Transverse colon (tissue), 4 donors: ENCODE measurements around the gene ST6GAL1. TPM values are rescaled to one million over a fixed set of nuclear protein-coding genes. Genes with fewer than 3 reads are reported as not detected.
"Not testable (repeated sequence)": the region's sequence is repeated elsewhere in the genome, so short reads cannot be mapped to it uniquely, and the experiment has no call there.

Experiments
- DNase-seq: peaks from one replicate; pipeline ENCODE4 v3.0.0-alpha.2; 2019
- H3K27ac ChIP-seq, 4 donors: fragments of 200-600 bp; sonication (generic); 2 replicates each; pipeline ENCODE4 v1.5.1; 2016 to 2018; ENCODE audit warnings: inconsistent platforms in 4 of 4
- H3K27me3 ChIP-seq: fragments of 200-600 bp; sonication (generic); 2 replicates; pipeline ENCODE4 v1.5.1; 2017; ENCODE audit warnings: inconsistent platforms
- H3K36me3 ChIP-seq, 4 donors: fragments of 200-600 bp; sonication (generic); 2 replicates each; pipeline ENCODE4 v1.5.1; 2017 to 2019; ENCODE audit warnings: inconsistent platforms in 4 of 4
- H3K4me1 ChIP-seq, 4 donors: fragments of 200-600 bp; sonication (generic); 2 replicates each; pipeline ENCODE4 v1.5.1; 2017 to 2020; ENCODE audit warnings: inconsistent platforms in 4 of 4
- H3K4me3 ChIP-seq, 4 donors: fragments of 200-600 bp; sonication (generic); 1 replicate in 1 of 4; 2 replicates in 3 of 4; pipeline versions ENCODE4 v1.5.1 to v1.6.1; 2017 to 2019; ENCODE audit warnings: inconsistent platforms in 4 of 4
- H3K9me3 ChIP-seq, 2 donors: fragments of 200-600 bp; sonication (generic); 2 replicates each; pipeline ENCODE4 v1.5.1; 2017 to 2019; ENCODE audit warnings: inconsistent platforms in 2 of 2
- CTCF ChIP-seq, 5 experiments: fragments of 200-600 bp in 3 of 5; fragments of 450-650 bp in 2 of 5; sonication (generic) in 3 of 5; IDR thresholded peaks; 1 replicate in 2 of 5; 2 replicates in 3 of 5; pipeline ENCODE4 v1.5.1; 2016 to 2017; ENCODE audit warnings: antibody characterized with exemption in 5 of 5, inconsistent platforms in 3 of 5, mild to moderate bottlenecking in 2 of 5, moderate library complexity in 1 of 5
- EP300 ChIP-seq: sonication (generic); formaldehyde crosslinking; IDR thresholded peaks from one replicate; pipeline ENCODE4 v1.6.1; 2017; ENCODE audit warnings: antibody characterized with exemption, low read depth
- POLR2A ChIP-seq: fragments of 450-650 bp; IDR thresholded peaks from one replicate; pipeline ENCODE4 v1.6.1; 2016; ENCODE audit warnings: antibody characterized with exemption, mild to moderate bottlenecking, moderate library complexity
- POLR2AphosphoS5 ChIP-seq, 3 donors: sonication (generic); formaldehyde crosslinking; IDR thresholded peaks; one replicate each; pipeline ENCODE4 v1.6.1; 2016; ENCODE audit warnings: antibody characterized with exemption in 3 of 3
- WGBS, 2 donors: methylation state at CpG; one replicate each; pipeline ENCODE4 v1.1.5; 2018; ENCODE audit warnings: low coverage in 1 of 2; 5-methylcytosine and 5-hydroxymethylcytosine counted together
- in situ Hi-C, 4 donors: fragments of 200-750 bp; cut with MboI; loops; one replicate each; pipeline versions ENCODE4 v1.15.0 to v1.15.1; 2017; ENCODE audit warnings: low sequenced_read_pairs in 3 of 4, low pct_ligation_motif_present in 1 of 4, low pct_unique_long_range_greater_than_20kb in 1 of 4
- intact Hi-C: fragments of 100-400 bp; cut with DNase I; formaldehyde crosslinking; loops from one replicate; pipeline ENCODE4 v1.15.1; 2023; ENCODE audit warnings: low total_unique reads
- total RNA-seq, 4 donors: library from RNA; depleted of rRNA; stranded (reverse); fragments of >200 nt; gene quantifications; one replicate each; pipeline ENCODE4 v1.1.0, GENCODE V29; 2016

The ST6GAL1 gene
- 10 to 100 TPM; 22.4 to 50.5 (median 31.2) TPM for total RNA-seq

- WGBS, 2 donors = 1% methylated on average over 28 of the region's 38 CpGs; no CpG with 5 or more reads in 1 of the 2 donors
- in situ Hi-C loops (no loop called here), intact Hi-C loops (no loop called here)
- DNase-seq = peak; percentile 81
- Histone ChIP-seq H3K9me3 (no peaks in the 10 kb centered on the region), H3K27me3 (no peaks in the 10 kb centered on the region), H3K4me1 (peaks cover 3 to 26% (median 16%) of the 10 kb centered on the region in 4 donors), H3K4me3 (peak within 1 kb of the TSS; percentile 60 to 93 (median 77)), H3K27ac (peak within 1 kb of the TSS; percentile 74 to 85 (median 78)), H3K36me3 (no peaks in the 10 kb centered on the region)
- peak; percentile 12 to 35 (median 33) for TF ChIP-seq POLR2AphosphoS5 (IDR thresholded peaks at IDR 0.05)
- peak in 4 of 5 experiments; percentile 10 to 22 (median 19) for TF ChIP-seq CTCF (IDR thresholded peaks at IDR 0.05)
- peak; percentile 60 for TF ChIP-seq POLR2A
- TF ChIP-seq EP300 = no peak
Measured at GRCh38 chr3:186930143-186930640, at the start of gene ST6GAL1. Gene ST6GAL1 (plus strand): TSS chr3:186930526. CDS start chr3:187042704, 112,178 bp downstream.

- 56 to 61% methylated on average over 4 of the region's 4 CpGs for WGBS, 2 donors
- Histone ChIP-seq H3K27me3 (no peaks in the 10 kb centered on the region), H3K27ac (no peak overlapping the region)
Measured at GRCh38 chr3:186882150-186882524, 48.2 kb upstream of the ST6GAL1 start.

GRCh38 chr3:186882881-186883685, 47.2 kb upstream of the ST6GAL1 start:
- WGBS, 2 donors = 91 to 95% methylated on average over 6 of the region's 6 CpGs
- Histone ChIP-seq H3K4me3 (no peak overlapping the region), H3K27me3 (no peaks in the 10 kb centered on the region), H3K9me3 (no peaks in the 10 kb centered on the region), H3K4me1 (no peaks in the 10 kb centered on the region), H3K36me3 (no peaks in the 10 kb centered on the region), H3K27ac (no peak overlapping the region)
- in situ Hi-C loops = no loop called here
- intact Hi-C loops = no loop called here
- TF ChIP-seq CTCF (IDR thresholded peaks at IDR 0.05) = no peak
- DNase-seq = no peak

More at GRCh38 chr3:186882150-186882524, 48.2 kb upstream of the ST6GAL1 start:
- no peak for TF ChIP-seq CTCF (IDR thresholded peaks at IDR 0.05)
- no peak for TF ChIP-seq POLR2AphosphoS5 (IDR thresholded peaks at IDR 0.05)
- TF ChIP-seq EP300 = no peak
- no peak for TF ChIP-seq POLR2A
- Histone ChIP-seq H3K36me3 (no peaks in the 10 kb centered on the region), H3K9me3 (no peaks in the 10 kb centered on the region), H3K4me3 (no peak overlapping the region), H3K4me1 (no peaks in the 10 kb centered on the region)
- in situ Hi-C loops (no loop called here), intact Hi-C loops (no loop called here)
- no peak for DNase-seq

- H3K27ac ChIP-seq = no peak overlapping the region
- no peak for DNase-seq
- no peaks in the 10 kb centered on the region for H3K9me3 ChIP-seq
- WGBS, 2 donors = 83% methylated on average over 1 of the region's 1 CpG; no CpG with 5 or more reads in 1 of the 2 donors
- intact Hi-C loops (no loop called here), in situ Hi-C loops (no loop called here)
- H3K27me3 ChIP-seq = no peaks in the 10 kb centered on the region
- no peaks in the 10 kb centered on the region for H3K4me1 ChIP-seq
- TF ChIP-seq POLR2A (no peak), CTCF (IDR thresholded peaks at IDR 0.05) (no peak), POLR2AphosphoS5 (IDR thresholded peaks at IDR 0.05) (no peak), EP300 (no peak)
- no peak overlapping the region for H3K4me3 ChIP-seq
- H3K36me3 ChIP-seq = no peaks in the 10 kb centered on the region
Measured at GRCh38 chr3:186883686-186884058, 46.7 kb upstream of the ST6GAL1 start.

GRCh38 chr3:186884868-186885267, 45.5 kb upstream of the ST6GAL1 start:
- WGBS, 2 donors = 100% methylated on average over 9 of the region's 29 CpGs; no CpG with 5 or more reads in 1 of the 2 donors
- H3K4me3 ChIP-seq, H3K36me3 ChIP-seq, DNase-seq, in situ Hi-C loops, H3K27me3 ChIP-seq, H3K27ac ChIP-seq, H3K9me3 ChIP-seq, H3K4me1 ChIP-seq, intact Hi-C loops: not testable (repeated sequence)
